G401 (cell line): Measurements from ENCODE around the gene PITRM1. TPM values are rescaled to one million over a fixed set of nuclear protein-coding genes. Genes with fewer than 3 reads are reported as not detected.

ENCODE experiments used
- DNase-seq: peaks from one replicate; pipeline ENCODE4 v3.0.0-alpha.2; 2015; ENCODE audit warnings: low spot score
- in situ Hi-C: cut with HindIII; loops from 2 replicates; pipeline ENCODE4 v1.10.0; 2016; ENCODE audit warnings: low sequenced_read_pairs, mixed read lengths
- total RNA-seq: library from RNA; depleted of rRNA; stranded (reverse); fragments of >200 nt; shearing (Covaris generic); gene quantifications from 2 replicates; pipeline ENCODE4 v1.2.3, GENCODE V29; 2014; rRNA removed

PITRM1 gene
- total RNA-seq, 1 experiment from 2014 or later = 79.6 TPM

GRCh38 chr10:3098689-3099088 lies 73.9 kb downstream of the PITRM1 start:
- DNase-seq = no peak
- in situ Hi-C loops = no loop called here

GRCh38 chr10:3097160-3097559 lies 75.4 kb downstream of the PITRM1 start:
- DNase-seq = no peak
- in situ Hi-C loops = no loop called here

- in situ Hi-C loops = no loop called here
- no peak for DNase-seq
These were observed 76.4 kb downstream of the PITRM1 start for GRCh38 chr10:3096149-3096548.

GRCh38 chr10:3095373-3096139 lies 77.0 kb downstream of the PITRM1 start:
- in situ Hi-C loops = no loop called here
- no peak for DNase-seq

- in situ Hi-C loops = no loop called here
- no peak for DNase-seq
These were observed 78.0 kb downstream of the PITRM1 start for GRCh38 chr10:3094609-3095036.

GRCh38 chr10:3093996-3094395 lies 78.6 kb downstream of the PITRM1 start:
- in situ Hi-C loops = no loop called here
- no peak for DNase-seq

GRCh38 chr10:3091921-3092320 lies 80.7 kb downstream of the PITRM1 start:
- DNase-seq = no peak

GRCh38 chr10:3090914-3091787 lies 81.4 kb downstream of the PITRM1 start:
- peak; percentile 86 for DNase-seq
- in situ Hi-C loops = no loop called here

More at GRCh38 chr10:3091921-3092320, 80.7 kb downstream of the PITRM1 start:
- in situ Hi-C loops = no loop called here

- DNase-seq = no peak
These were observed 82.2 kb downstream of the PITRM1 start for GRCh38 chr10:3090388-3090787.

More at GRCh38 chr10:3090388-3090787, 82.2 kb downstream of the PITRM1 start:
- in situ Hi-C loops = no loop called here

Other genes with a start within 250 kb of the PITRM1 start
- 200 and 222 TPM in 2 replicates for gene PFKP, start 105.2 kb downstream of the PITRM1 start, total RNA-seq